Measurements from ENCODE around the gene PHLDA2.
A peak's percentile ranks its signal among the peaks of the same experiment; 100 is the strongest.
"Not testable (repeated sequence)": the region's sequence is repeated elsewhere in the genome, so short reads cannot be mapped to it uniquely, and the experiment has no call there.

PHLDA2 gene

DNA sequence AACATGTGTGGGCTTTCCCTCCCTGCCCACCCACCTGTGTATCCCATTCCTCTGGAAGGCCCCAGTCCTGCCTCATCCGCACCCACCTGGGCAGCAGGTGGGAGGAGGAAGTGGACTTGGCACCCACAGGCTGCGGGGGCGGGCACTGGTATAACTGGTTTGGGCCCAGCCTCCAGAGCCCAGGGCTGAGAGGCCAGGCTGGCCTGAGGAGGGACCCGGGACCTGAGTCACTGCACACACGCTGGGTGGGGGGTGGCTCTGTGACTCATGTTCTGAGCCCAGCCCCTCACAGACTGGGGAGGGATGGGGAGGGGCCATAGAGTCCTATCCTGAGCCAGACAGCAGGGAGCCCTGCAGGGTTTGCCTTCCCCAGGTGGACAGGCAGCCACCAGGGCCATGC is 16.7 kb downstream of the PHLDA2 start:
- no peak for DNase-seq

GRCh38 chr11:2911785-2912391 is 17.3 kb downstream of the PHLDA2 start:
- DNase-seq = no peak

DNA sequence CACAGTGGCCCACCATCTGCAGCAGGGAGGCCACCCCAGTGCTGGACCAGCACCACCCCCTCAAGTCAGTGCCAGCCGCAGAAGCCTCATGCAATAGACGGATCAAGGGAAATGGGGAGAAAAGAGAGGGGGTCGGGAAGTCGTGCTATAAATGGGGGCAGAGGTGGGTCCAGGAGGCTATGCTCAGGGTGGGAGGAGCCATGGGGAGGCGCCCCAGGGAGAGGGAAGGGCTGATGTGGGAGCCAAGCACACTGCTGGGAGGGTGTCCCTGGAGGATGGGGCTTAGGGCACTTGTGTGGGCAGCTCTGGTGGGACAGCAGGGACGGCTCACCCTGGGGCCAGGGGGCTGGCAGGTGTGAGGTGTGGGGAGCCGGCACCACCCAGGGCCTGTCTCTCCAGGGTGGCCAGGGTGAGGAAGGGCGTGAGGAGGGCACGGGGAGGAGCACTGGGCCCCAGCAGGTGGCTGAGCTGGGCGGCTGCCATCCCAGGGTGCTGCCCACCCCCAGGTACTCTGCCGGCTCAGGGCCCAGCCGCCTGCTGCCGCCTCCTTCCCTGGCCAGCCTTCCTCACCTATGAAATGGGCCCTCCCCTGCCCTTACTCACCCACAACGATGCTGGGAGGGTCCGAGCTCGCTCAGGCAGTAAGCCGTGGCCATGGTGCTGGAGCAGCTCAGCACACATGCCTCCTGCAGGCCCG is 18.0 kb downstream of the PHLDA2 start:
- DNase-seq = no peak

DNA sequence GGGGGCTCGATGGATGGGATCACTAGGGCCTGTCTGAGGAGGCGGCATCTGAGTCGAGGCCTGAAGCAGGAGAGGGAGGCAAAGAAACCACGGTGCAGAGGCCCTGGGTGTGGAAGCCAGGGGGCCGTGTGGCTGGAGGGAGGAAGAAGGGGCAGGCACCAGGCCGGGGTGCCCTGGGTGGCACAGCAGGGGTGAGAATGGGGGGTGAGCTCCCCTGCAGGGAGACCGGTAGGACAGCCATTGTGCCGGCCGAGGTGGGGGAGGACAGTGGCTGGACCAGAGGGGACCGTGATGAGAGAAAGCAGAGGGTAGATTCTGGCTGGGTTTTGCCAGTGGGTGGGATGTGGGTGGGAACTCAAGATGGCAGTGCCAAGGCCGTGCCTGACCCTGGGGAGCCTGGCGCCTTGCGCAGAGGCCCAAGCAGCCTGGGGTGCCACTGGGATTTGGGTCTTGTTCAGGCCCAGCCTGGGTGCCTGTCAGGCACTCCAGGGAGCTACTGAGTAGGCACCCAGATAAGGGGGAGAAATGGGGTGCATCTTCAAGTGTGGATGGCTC is 18.7 kb downstream of the PHLDA2 start:
- no peak for DNase-seq

DNA sequence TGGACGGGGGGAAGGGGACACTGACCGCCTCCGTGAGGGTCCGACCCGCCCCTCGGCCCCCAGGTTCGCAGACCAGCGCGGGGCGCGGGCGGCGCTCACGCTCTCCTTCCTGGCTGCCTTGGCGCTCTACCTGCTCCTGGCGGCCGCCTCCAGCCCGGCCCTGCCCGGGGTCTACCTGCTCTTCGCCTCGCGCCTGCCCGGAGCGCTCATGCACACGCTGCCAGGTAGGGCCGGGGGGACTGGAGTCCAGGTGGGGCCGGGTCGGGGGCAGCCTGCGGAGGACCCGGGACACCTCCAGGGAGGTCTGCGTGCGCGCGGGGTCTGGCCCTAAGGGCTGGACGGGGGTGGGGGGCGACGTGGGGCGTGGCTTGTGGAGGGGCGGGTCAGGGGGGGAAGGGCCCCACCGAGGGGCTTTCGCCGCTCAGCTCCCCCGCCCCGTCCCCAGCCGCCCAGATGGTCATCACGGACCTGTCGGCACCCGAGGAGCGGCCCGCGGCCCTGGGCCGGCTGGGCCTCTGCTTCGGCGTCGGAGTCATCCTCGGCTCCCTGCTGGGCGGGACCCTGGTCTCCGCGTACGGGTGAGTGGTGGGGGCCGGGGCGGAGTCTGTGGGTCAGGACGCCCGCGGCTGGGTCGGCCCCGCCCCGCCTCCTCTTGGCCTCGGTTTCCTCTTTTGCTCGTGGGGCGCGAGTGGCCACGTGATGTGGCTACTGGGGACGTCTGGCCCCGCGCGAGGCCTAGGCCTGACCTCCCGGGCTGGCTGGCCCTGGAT is 19.9 kb downstream of the PHLDA2 start:
- DNase-seq = no peak

- no peak for DNase-seq
Observed at GRCh38 chr11:2908130-2908529, 21.1 kb downstream of the PHLDA2 start.

DNA sequence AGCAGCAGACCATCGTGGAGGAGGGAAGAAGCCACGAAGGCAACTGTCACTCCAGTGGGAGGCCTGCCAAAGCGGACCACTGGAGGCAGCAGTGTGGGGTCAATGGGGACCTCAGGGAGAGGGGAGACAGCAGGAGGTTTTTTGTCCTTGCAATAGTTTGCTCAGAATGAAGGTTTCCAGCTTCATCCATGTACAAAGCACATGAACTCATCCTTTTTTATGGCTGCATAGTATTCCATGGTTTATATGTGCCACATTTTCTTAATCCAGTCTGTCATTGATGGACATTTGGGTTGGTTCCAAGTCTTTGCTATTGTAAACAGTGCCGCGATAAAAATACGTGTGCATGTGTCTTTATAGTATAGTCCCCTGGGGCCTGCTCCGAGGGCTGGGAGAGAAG is 23.9 kb downstream of the PHLDA2 start:
- not testable (repeated sequence) for DNase-seq

- DNase-seq = no peak
Observed at GRCh38 chr11:2904153-2905052, 24.8 kb downstream of the PHLDA2 start.

- DNase-seq = no peak
Observed at GRCh38 chr11:2903672-2904011, 25.6 kb downstream of the PHLDA2 start.

DNA sequence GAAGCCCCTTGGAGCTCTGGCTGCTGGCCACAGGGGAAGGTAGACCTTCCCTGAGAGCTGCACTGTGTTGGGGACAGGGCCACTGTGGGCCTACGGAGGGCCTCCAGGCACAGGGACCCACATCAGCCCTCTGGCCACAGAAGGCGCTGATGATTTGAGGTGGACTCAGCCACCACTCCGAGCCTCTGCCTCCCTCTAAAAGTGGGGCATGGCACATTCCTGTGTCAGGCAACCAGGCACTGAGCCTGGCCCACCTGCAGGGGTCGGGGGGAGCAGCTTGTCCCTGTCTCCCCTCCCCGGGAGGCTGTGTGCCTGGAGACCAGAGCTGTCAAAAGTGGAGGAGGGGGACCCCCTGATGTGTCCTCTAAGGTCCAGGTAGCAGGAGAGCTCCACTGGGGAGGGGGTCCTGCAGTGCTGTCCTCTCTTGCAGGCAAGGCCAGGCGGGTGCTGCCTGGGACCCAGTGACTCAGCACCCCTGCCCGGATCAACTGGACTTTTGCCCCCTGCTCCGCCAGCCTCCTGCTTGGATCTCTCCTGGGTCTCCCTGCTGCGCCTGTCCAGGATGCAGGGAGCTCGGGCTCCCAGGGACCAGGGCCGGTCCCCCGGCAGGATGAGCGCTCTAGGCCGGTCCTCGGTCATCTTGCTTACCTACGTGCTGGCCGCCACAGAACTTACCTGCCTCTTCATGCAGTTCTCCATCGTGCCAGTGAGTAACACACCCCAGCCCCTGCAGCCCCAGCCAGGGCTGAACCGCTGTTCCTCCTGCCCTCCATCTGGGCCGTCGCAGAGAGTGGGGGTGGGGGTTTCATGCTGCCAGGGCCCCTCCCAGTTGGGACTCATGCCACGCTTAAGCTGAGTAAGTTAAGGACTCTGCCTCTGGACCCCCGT is 26.2 kb downstream of the PHLDA2 start:
- DNase-seq = no peak

DNA sequence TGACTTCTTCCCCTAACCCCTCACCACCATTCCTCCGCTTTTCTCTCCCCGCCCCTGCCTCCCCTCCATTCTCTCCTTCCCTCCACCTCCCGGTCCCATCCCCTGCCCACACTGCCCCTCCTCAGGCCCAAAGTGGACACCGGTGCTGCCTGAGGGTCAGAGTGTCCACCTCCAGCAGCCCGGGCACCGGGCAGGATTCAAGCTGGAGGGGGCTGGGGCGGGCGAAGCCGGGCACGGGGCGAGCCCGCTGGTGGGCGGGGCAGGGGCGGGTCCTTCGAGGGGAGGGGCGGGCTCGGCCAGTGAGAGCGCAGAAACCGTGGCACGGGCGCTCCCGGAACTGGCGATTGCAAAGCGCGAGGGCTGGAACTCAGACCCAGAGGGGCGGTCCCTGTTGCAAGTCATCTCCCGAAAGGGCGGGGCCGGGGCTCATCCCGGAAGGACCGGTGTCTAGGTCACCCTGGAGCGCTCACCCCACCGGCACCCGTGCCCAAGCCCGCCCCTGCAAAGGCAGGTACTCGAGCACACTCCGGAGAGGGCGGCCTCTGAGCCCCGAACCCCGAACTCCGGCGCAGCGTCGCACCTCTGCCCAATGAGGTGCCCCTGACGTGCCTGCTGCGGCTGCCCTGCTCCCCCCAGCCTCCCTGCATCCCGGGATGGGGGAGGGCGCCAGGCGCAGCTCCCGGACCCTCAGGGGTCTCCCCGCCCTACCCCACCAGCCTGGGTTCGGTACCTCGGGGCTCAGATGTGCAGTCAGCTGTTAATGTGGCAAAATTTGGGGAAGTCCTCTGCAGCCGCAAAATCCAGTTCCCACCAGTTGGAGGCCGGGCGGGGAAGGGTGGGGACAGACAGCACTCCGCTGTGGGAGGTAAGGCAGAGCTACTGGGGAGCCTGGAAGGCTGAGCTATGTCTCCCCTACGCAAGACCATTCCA is 27.1 kb downstream of the PHLDA2 start:
- peak; percentile 54 for DNase-seq

GRCh38 chr11:2901196-2901796 is 27.9 kb downstream of the PHLDA2 start:
- DNase-seq = no peak

DNA sequence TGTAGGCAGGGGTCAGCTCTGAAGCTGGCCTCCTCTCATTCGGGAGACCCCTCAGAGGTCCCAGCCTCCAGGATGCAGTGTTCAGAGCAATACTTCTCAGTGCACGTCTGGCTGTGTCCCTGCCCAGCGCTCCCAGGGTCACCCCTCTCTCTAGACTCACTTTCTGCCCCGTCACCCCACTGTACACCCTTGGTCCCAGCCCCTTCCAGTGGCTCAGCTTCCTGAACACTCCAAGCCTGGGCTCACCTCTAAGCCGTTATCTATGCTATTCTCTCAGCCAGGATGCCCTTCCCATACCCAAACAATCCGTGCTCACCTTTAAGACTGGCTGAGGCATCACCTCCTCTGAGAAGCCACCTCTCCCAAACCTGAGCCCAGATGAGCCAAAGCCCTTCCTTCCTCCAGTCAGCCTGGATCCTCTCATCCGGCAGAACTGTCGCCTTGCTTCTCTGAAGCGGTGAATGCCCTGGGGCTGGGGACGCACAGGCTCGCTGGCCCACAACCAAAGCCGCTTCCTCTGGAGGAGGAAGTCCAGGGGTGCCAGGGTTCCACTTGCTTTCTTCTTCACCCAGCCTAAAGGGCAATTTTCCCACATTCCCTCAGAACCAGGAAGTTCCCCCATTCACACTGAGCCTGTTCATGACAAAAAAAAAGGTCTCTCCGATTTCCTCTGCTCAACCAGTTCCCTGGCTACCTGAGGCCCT is 30.0 kb downstream of the PHLDA2 start:
- no peak for DNase-seq

- no peak for DNase-seq
Observed at GRCh38 chr11:2898366-2899079, 30.7 kb downstream of the PHLDA2 start.

DNA sequence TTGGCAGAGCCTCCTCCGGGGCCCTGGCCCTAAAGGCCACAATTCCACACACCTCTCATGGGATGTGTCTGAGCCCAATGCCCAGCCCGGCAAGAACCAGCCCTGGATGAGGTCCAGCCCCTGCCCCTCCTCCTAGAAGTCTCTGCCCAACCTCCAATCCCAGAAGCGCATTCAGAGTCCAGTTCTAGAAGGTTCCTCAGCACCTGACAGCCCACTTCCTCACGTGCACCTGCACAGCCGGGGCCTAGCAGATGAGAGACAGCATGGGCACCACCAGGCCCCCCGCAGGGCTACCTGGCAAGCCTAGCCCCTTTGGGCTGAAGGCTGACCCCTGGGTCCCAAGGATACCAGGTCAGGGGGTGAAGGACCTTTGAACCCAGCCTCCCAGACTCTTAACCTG is 32.2 kb downstream of the PHLDA2 start:
- DNase-seq = no peak

- no peak for DNase-seq
Observed at GRCh38 chr11:2896047-2896446, 33.2 kb downstream of the PHLDA2 start.

DNA sequence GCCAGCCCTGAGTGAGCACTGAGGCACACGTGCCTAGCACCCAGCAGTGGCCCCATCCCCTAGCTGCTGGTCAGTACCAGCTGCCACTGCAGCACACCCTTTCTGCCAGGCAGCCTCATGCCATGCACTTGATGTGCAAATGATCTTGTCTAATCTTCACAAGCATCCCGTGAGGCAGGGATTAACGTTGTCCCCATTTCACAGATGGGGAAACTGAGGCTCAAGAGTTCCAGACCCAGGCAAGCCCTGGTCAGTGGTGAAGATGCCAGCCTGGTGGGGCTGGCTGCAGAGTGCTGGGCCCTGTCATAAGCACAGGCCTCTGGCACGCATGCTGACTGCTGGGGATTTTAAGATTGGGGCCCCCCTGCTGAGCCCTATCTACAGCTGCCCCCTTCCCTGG is 35.3 kb downstream of the PHLDA2 start:
- no peak for DNase-seq

- DNase-seq = no peak
Observed at GRCh38 chr11:2892967-2893528, 36.2 kb downstream of the PHLDA2 start.

Measured in NCI-H2171 (cell line).